Esophagus muscularis mucosa (tissue), 4 donors: ENCODE data around the gene RALY. TPM values are rescaled to one million over a fixed set of nuclear protein-coding genes. Genes with fewer than 3 reads are reported as not detected.
A peak's percentile ranks its signal among the peaks of the same experiment; 100 is the strongest.

Source experiments
- DNase-seq: peaks from one replicate; pipeline ENCODE4 v3.0.0-alpha.2; 2017; ENCODE audit errors: extremely low spot score
- H3K27ac ChIP-seq, 4 donors: fragments of 200-600 bp; sonication (generic); replicated peaks in 1 of 4; 1 replicate in 3 of 4; 2 replicates in 1 of 4; pipeline ENCODE4 v1.5.1; 2016 to 2019; ENCODE audit warnings: mild to moderate bottlenecking in 1 of 4
- H3K27me3 ChIP-seq, 4 donors: fragments of 200-600 bp; sonication (generic); one replicate each; pipeline versions ENCODE4 v1.5.1 to v1.6.0; 2016 to 2019
- H3K36me3 ChIP-seq, 4 donors: fragments of 200-600 bp; sonication (generic); one replicate each; pipeline ENCODE4 v1.5.1; 2016 to 2019
- H3K4me1 ChIP-seq, 4 donors: fragments of 200-600 bp; sonication (generic); one replicate each; pipeline ENCODE4 v1.5.1; 2016 to 2019
- H3K4me3 ChIP-seq, 4 donors: fragments of 200-600 bp; sonication (generic); 1 replicate in 2 of 4; 2 replicates in 2 of 4; pipeline ENCODE4 v1.5.1; 2016 to 2019; ENCODE audit warnings: mild to moderate bottlenecking in 4 of 4, moderate library complexity in 1 of 4
- H3K9me3 ChIP-seq, 4 donors: fragments of 200-600 bp; sonication (generic); 1 replicate in 3 of 4; 2 replicates in 1 of 4; pipeline ENCODE4 v1.5.1; 2016 to 2019
- EP300 ChIP-seq: sonication (generic); formaldehyde crosslinking; IDR thresholded peaks from one replicate; pipeline ENCODE4 v1.6.1; 2017; ENCODE audit warnings: antibody characterized with exemption
- POLR2A ChIP-seq: fragments of 450-650 bp; IDR thresholded peaks from one replicate; pipeline ENCODE4 v1.6.1; 2017; ENCODE audit warnings: antibody characterized with exemption, moderate library complexity, mild to moderate bottlenecking, low read depth
- POLR2AphosphoS5 ChIP-seq, 2 donors: sonication (generic); formaldehyde crosslinking; IDR thresholded peaks; one replicate each; pipeline ENCODE4 v1.6.1; 2017; ENCODE audit warnings: antibody characterized with exemption in 2 of 2
- WGBS: methylation state at CpG from one replicate; pipeline ENCODE4 v1.1.5; 2018; 5-methylcytosine and 5-hydroxymethylcytosine counted together
- intact Hi-C: fragments of 100-400 bp; cut with DNase I; formaldehyde crosslinking; loops from one replicate; pipeline ENCODE4 v1.15.1; 2023
- total RNA-seq, 4 donors: library from RNA; depleted of rRNA; stranded (reverse); fragments of >200 nt; gene quantifications; one replicate each; pipeline versions ENCODE4 v1.1.0 to v1.2.1, GENCODE V29; 2016
- TF ChIP-seq, protein P1 (sequence below), 3 experiments: fragments of 200-600 bp in 2 of 3; fragments of 450-650 bp in 1 of 3; sonication (generic) in 2 of 3; IDR thresholded peaks; one replicate each; pipeline ENCODE4 v1.5.1; 2017 to 2019; ENCODE audit warnings: antibody characterized with exemption in 3 of 3, mild to moderate bottlenecking in 2 of 3, moderate library complexity in 1 of 3

The RALY gene
- total RNA-seq, 4 donors from 2014 or later, result 114 to 121 (median 117) TPM

DNA sequence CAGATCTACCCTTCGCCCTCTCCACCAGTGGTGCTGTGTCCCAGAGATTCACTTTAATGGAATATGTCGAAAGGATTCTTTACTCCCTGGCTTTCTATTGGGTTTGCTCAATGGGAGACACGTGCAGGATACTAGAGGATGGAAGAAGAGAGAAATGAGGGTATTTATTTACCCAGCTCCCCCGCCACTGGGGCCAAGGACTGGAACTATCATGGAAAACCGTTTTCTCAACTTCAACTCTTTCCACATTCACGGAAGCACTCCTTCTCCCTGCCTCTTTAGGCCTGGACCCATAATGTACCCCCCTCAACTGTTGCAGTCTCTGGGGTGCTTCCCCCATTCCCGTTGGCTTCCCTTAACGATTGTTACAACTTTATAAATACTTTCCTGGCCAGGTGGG is 26.6 kb upstream of the RALY start:
- TF ChIP-seq POLR2A (no peak), EP300 (no peak), POLR2AphosphoS5 (IDR thresholded peaks at IDR 0.05) (no peak)
- TF ChIP-seq, protein P1, sequence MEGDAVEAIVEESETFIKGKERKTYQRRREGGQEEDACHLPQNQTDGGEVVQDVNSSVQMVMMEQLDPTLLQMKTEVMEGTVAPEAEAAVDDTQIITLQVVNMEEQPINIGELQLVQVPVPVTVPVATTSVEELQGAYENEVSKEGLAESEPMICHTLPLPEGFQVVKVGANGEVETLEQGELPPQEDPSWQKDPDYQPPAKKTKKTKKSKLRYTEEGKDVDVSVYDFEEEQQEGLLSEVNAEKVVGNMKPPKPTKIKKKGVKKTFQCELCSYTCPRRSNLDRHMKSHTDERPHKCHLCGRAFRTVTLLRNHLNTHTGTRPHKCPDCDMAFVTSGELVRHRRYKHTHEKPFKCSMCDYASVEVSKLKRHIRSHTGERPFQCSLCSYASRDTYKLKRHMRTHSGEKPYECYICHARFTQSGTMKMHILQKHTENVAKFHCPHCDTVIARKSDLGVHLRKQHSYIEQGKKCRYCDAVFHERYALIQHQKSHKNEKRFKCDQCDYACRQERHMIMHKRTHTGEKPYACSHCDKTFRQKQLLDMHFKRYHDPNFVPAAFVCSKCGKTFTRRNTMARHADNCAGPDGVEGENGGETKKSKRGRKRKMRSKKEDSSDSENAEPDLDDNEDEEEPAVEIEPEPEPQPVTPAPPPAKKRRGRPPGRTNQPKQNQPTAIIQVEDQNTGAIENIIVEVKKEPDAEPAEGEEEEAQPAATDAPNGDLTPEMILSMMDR (IDR thresholded peaks at IDR 0.05), result no peak
- H3K27ac ChIP-seq, result no peak overlapping the region
- H3K4me1 ChIP-seq, result peaks cover 0 to 24% (median 22%) of the 10 kb centered on the region in 4 donors
- H3K4me3 ChIP-seq, result no peak overlapping the region
- no peaks in the 10 kb centered on the region for H3K36me3 ChIP-seq
- no peaks in the 10 kb centered on the region for H3K9me3 ChIP-seq
- intact Hi-C loops, result no loop called here
- DNase-seq, result no peak
- WGBS, result 96% methylated on average over 8 of the region's 8 CpGs
- no peaks in the 10 kb centered on the region for H3K27me3 ChIP-seq

DNA sequence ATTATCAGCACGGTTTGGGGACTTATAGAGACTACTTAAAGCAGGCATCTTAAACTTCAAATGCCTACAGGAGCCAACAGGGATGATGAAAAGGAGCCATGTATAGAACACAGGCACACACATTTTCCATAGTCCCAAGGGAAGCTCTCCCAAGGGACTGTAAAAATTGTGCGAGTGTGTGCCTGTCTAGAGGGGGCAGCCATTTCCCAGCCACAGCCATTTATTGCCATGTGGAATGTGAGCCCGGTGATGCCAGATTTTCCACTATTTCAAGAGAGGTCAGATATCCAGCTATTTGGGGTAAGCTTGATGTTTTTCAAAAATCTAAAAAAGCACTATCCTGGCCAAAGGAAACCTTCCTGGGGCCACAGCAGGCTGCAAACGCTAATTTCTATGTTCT is 24.1 kb upstream of the RALY start:
- peaks cover 0 to 19% (median 17%) of the 10 kb centered on the region in 4 donors for H3K4me1 ChIP-seq
- WGBS, result 96% methylated on average over 4 of the region's 4 CpGs
- H3K9me3 ChIP-seq, result no peaks in the 10 kb centered on the region
- no peaks in the 10 kb centered on the region for H3K27me3 ChIP-seq
- intact Hi-C loops, result no loop called here
- no peak overlapping the region for H3K27ac ChIP-seq
- H3K4me3 ChIP-seq, result no peak overlapping the region
- no peak for TF ChIP-seq EP300
- TF ChIP-seq, protein P1 (IDR thresholded peaks at IDR 0.05), result no peak
- TF ChIP-seq POLR2A, result no peak
- TF ChIP-seq POLR2AphosphoS5 (IDR thresholded peaks at IDR 0.05), result no peak
- no peaks in the 10 kb centered on the region for H3K36me3 ChIP-seq
- no peak for DNase-seq

DNA sequence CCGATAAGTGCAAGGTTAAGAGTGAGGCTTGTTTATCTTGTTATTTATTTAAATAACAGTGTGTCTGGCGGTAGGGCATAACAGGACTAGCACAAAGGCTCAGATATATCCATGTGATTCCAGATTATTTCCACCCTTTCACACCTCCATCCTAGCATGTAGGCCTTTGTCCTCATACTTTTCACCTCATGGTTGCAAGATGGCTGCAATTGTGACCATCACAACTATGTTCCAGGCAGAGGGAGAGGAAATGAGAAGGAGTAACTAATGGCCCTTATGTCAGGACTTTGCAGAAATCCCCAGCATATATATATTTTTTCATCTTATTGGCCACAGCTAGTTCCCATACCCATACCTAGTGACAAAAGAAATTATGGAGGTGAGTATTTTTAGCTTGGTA is 23.5 kb upstream of the RALY start:
- Histone ChIP-seq H3K4me3 (no peak overlapping the region), H3K36me3 (no peaks in the 10 kb centered on the region), H3K9me3 (no peaks in the 10 kb centered on the region), H3K27me3 (no peaks in the 10 kb centered on the region), H3K27ac (no peak overlapping the region), H3K4me1 (peaks cover 0 to 13% (median 11%) of the 10 kb centered on the region in 4 donors)
- DNase-seq, result no peak
- intact Hi-C loops, result no loop called here
- 97% methylated on average over 2 of the region's 2 CpGs for WGBS
- TF ChIP-seq EP300, result no peak
- TF ChIP-seq, protein P1 (IDR thresholded peaks at IDR 0.05), result no peak
- no peak for TF ChIP-seq POLR2A
- TF ChIP-seq POLR2AphosphoS5 (IDR thresholded peaks at IDR 0.05), result no peak

DNA sequence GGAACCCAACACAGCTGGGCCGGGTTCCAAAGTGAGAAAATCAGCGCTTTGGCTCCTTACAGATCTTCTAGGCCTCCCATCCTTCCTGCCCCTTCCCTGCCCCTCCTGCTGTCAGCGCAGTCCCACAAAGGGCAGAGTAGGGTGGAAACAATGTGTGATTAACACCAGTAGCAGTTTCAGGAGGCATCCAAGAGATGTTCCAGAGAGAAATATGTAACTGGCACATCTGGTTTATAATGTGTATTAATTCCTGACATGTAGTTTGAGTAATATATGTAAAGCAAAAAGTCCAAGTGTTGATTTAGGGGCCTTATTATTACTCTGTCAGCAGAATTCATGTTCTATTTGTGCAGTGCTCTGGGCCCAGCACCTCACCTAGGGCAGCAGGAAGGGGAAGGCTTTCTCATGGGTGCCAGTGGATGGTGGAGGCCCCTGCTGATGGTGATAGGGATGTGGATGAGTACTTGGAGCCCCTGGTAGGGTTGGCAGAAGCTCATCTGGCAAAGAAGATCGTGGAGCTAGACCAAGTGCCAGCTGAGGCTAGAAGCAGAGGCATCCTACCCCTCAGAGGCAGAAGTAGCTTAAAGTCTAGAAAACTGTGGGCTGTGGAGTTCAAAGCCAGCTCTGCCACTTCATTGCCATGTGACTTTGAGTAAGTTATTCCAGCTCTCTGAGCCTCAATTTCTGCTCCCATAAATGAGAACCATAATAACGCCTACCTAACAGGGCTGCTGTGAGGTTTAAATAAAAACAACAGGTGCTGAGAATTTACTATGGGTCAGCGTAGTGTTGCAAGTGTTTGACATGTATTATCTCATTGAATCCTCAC is 22.4 kb upstream of the RALY start:
- 51% methylated on average over 6 of the region's 6 CpGs for WGBS

More for the DNA sequence above, 22.4 kb upstream of the RALY start:
- Histone ChIP-seq H3K4me3 (no peak overlapping the region), H3K27me3 (no peaks in the 10 kb centered on the region), H3K36me3 (no peaks in the 10 kb centered on the region), H3K9me3 (no peaks in the 10 kb centered on the region), H3K4me1 (peaks cover 0 to 13% (median 10%) of the 10 kb centered on the region in 4 donors), H3K27ac (peak overlapping the region; percentile 49 to 65 (median 58))
- no peak for DNase-seq
- TF ChIP-seq POLR2AphosphoS5 (IDR thresholded peaks at IDR 0.05) (peak in 1 of 2 donors; percentile 53), EP300 (no peak), POLR2A (no peak)
- TF ChIP-seq, protein P1 (IDR thresholded peaks at IDR 0.05), result no peak
- intact Hi-C loops, result no loop called here
